ENCODE measurements around the gene SH3PXD2A.

GRCh38 chr10:103713676-103714075 is 141.7 kb downstream of the SH3PXD2A start:
- TF ChIP-seq POLR2AphosphoS5 (IDR thresholded peaks at IDR 0.05; ENCODE audit: low read depth, low read length) (no peak), POLR2A (IDR thresholded peaks at IDR 0.05; ENCODE audit: low read depth, low read length) (no peak), TAF1 (IDR thresholded peaks at IDR 0.05; ENCODE audit: borderline replicate concordance, low read depth, low read length) (no peak)
